GM18909 (cell line): ENCODE data around the gene PMVK.
"Not testable (repeated sequence)": the region's sequence is repeated elsewhere in the genome, so short reads cannot be mapped to it uniquely, and the experiment has no call there.

Experiments used
- ATAC-seq: cut with Tn5 transposase; IDR thresholded peaks from one replicate; pipeline ENCODE4 v1.9.1; 2021; ENCODE audit warnings: mild to moderate bottlenecking; ENCODE audit not compliant: unreplicated experiment, poor library complexity

Gene PMVK

DNA sequence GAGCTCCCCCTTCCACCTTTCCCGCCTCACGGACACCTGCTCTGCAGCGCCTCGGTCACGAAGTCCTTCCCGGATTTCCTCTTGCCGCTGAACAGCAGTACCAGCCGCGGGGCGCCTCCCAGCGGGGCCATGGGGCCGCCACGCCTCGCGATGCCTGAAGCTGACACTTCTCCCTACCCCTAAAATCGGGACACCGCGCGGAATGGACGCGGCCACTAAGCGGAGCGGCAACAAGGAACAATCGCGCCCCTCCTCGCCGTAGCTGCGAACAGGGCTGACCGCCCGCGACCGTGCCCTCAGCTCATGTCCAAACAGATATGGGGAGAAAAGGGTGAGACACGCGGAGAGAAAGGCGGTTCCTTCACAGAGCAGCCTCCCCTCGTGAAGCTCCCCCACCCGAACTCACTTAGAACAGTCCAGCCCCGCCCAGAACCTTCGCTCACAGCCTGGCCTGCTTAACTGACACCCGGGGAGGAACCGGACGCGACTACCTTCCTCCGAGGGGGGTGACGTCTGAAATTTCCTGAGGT lies at the start of gene PMVK:
Gene PMVK (minus strand): TSS at position 165 of the 530 bp plus-strand sequence. CDS start 34 bp downstream, at position 131.
- ATAC-seq: peak; percentile 81

DNA sequence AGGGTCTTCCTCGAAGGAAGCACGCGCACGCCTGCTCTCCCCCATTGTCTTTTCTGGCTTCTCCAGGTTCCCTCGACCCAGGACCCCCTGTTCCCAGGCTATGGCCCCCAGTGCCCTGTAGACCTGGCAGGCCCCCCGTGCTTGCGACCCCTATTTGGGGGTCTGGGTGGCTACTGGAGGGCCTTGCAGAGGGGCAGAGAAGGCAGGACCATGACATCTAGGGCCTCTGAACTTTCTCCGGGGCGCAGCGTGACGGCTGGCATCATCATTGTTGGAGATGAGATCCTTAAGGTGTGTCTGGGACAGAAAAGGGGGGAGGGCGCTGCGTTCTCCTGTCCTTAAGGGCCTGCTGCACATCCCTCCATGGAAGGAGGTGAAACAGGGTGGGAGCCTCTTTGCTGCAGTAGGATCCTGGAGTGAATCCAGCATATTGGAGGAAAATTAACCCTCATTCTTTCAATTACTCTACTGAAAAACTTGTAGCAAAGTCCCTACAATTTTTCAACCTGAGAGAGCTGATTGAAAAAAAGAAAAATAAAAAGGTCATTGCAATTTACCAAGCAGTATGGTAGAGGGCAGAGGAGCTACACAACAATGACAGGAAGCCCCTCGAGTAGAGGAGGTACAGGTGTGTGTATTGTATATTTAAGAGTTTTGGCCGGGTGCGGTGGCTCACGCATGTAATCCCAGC lies 47.4 kb upstream of the PMVK start:
- ATAC-seq: no peak

DNA sequence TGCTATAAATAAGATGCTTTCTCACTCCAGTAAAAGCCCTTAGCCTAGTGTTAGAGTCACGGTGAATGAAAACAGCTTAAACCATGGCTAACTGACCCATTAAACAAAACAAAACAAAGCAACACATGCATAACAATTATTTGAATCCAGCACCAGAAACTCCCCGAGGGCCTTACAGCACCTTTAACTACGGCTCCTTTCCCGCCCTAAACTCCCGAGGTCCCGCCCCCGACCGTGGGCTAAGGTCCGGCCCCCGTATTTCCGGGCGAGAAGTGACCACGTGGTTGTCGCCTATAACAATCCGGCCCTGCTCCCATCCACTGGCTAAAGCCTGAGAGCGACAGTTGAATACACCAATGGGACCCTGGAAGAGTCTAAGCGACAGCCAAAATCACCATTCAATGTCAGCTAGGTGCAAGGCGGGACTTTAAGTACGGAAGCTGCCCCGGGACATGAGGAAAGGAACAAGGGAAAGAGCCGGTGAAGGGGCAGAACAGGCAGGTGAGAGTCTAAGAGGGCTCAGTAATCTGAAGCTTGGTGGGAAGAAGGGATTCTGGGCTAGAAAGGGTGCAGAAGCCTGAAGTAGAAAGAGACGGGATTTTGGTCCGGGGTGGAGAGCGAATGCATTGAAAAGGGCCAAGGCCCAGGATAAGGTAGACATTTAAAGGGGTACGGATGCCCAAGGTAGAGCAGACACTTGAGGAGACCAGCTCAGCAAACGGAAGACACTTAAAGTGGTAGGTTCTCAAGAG lies 46.6 kb upstream of the PMVK start, which contains the start of gene FLAD1:
Gene FLAD1 (plus strand): TSS at position 448 of the 752 bp plus-strand sequence. CDS start 351 bp downstream, outside the sequence.
- peak; percentile 98 for ATAC-seq

DNA sequence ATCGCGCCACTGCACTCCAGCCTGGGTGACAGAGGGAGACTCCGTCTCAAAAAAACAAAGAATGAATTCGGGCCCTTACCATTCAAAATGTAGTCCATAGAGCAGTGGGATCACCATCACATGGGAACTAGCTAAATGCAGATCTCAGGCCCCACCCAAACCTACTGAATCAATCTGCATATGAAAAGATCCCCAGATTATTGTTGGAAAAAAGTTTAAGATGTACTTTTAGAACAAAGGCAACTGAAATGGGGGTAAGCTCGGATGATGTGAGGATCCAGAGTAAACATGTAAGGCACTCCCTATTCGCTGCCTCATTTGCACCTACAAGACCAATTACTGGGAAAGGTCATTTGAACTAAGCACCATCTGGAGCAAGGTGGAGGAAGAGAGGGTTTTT lies 45.8 kb upstream of the PMVK start:
- no peak for ATAC-seq

GRCh38 chr1:154978360-154978759 lies 41.8 kb upstream of the PMVK start:
- no peak for ATAC-seq

DNA sequence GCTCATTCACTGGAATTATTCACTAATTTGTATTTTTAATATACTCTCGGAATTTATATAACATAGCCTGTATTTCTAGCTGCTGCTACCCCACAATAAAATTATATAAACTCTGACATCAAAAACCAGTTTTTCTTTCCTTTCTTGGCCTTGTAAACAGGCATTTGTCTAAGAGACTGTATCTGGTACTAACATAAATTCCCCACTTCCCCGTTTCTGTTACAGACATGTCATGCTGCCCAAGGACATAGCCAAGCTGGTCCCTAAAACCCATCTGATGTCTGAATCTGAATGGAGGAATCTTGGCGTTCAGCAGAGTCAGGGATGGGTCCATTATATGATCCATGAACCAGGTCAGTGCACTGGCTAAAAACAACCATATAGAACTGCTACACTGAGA lies 41.2 kb upstream of the PMVK start:
- not testable (repeated sequence) for ATAC-seq

DNA sequence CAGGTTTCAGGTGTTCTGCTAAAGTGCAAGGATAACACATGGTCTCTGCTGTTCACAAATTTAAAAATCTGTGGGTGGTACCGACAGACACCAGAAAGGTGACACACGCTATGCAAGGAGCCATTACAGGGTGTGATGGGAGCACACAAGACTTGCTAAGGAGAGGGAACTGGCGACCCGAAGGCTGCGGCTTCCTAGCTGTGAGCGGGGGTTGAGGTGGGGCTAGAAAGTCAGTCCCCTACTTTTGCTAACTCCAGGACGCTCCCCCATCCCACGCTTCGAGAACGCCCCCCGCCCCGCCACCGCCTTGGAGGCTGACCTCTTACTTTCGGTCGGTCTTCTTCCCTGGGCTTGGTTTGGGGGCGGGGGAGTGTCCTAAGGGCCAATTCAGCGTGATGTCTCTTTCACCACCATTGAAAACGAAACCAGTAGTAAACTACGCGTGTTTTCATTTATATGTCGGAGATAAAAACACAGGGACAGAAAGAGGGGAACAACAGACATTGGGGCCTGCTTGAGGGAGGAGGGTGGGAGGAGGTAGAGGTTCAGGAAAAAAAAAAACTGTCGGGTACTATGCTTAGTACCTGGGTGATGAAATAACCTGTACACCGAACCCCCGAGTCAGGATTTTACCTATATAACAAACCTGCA lies 39.0 kb upstream of the PMVK start:
- no peak for ATAC-seq

GRCh38 chr1:154974808-154975408 lies 38.4 kb upstream of the PMVK start:
- peak; percentile 49 for ATAC-seq

- ATAC-seq: peak; percentile 77
Observed at GRCh38 chr1:154974102-154974807, 37.7 kb upstream of the PMVK start, which contains the start of gene CKS1B. CKS1B (plus strand) TSS chr1:154974681; CDS start chr1:154974746, 65 bp downstream.

GRCh38 chr1:154973344-154974101 lies 37.0 kb upstream of the PMVK start:
- ATAC-seq: peak; percentile 25

- ATAC-seq: no peak
Observed at GRCh38 chr1:154972517-154973343, 36.2 kb upstream of the PMVK start.

- ATAC-seq: no peak
Observed at GRCh38 chr1:154972213-154972516, 35.6 kb upstream of the PMVK start.

- no peak for ATAC-seq
Observed at GRCh38 chr1:154971341-154971998, 35.0 kb upstream of the PMVK start.

DNA sequence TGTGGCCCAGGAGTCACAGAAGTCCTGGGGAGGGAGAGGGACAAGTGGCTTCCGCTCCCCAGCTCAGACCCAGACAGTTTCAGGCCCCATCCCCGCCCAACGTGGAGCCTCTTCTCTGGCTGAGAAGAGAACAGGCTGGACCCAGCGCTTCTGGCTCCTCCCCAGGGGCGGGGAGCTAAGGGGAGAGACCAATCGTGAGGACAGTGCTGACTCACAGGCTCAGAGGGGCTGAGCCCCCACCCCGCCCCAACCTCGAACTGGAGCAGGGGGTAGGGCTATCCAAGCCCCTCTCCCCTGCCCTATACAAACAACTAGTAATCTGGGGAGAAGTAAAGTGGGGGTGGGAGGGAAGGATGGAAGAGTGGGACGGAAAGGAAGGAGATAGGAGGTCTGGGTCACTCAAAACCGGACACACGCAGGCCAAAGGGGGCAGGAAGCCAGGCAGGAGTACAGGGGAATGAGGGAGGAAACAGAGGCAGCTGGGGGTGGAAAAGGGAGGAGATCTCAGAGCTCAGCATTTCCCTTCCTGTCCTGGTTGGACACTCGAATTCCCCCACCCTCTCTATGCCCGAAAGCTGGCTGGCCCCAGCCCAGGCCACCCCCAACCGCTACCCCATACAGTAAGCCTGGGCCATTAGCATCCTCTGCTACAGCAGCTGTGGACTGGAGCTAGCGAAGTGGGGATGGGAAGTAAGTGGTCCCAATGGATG lies 34.3 kb upstream of the PMVK start, which contains the start of gene SHC1:
Gene SHC1 (minus strand): TSS at position 117 of the 710 bp plus-strand sequence. CDS start 221 bp downstream, outside the sequence.
- no peak for ATAC-seq

DNA sequence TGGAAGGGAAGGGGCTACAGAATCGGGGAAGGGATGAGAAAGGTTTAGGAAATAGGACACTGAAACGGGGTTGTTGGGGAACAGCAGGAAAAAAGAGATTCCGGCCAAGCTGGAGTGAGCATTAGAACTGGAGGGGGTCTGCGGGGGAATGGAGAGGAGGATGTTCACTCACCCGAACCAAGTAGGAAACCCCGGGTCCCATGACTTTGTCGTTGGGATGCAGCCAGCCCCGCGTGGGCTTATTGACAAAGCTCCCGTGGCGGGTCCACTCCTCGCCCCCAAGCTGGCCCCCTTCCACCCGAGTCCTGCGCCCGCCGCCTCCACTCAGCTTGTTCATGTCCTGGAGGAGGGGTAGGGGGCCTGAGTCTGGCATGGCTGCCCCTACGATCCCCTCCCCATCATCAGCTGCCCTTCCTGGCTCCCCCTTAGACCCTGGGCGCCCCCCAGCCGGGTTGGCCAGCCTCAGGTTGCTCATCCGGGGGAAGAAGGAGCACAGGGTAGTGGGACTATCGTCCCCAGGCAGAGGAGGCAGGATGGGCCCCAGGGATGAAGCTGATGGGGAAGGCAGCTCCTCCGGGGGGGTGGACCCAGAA lies 33.4 kb upstream of the PMVK start:
- ATAC-seq: no peak

GRCh38 chr1:154969246-154969645 lies 32.7 kb upstream of the PMVK start:
- no peak for ATAC-seq

DNA sequence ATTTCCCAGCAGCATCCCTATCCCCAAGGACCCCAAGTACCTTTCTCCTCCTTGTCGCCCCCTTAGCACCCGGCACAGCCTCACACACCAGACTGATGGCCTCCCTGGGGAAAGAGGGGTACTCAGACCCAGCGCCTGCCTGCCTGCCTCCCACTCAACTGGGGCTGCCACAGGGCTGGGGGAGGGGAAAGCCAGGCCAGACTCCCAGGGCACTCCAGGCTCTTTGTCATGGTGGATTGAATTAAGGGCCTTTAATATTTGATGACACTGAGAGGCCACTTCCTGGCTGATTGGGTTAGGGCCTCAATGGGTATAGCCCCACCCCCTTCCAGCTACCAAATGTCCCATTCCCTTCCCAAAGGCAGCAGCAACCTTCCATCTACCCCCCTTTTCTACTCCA lies 32.2 kb upstream of the PMVK start:
- no peak for ATAC-seq
